Smooth muscle cell of the brain vasculature (primary cell): ENCODE data around the gene ZNF502.
"Not testable (repeated sequence)": the region's sequence is repeated elsewhere in the genome, so short reads cannot be mapped to it uniquely, and the experiment has no call there.

Experiments
- DNase-seq: peaks from one replicate; pipeline ENCODE4 v3.0.0-alpha.2; 2012; ENCODE audit warnings: low read depth, low spot score

The ZNF502 gene

GRCh38 chr3:44712455-44713075 lies at the start of gene ZNF502:
Gene ZNF502 (plus strand): TSS chr3:44712660. CDS start chr3:44720262, 7,602 bp downstream.
- peak; percentile 70 for DNase-seq

GRCh38 chr3:44665173-44665572 lies 47.3 kb upstream of the ZNF502 start:
- DNase-seq = no peak

- no peak for DNase-seq
These were observed 46.1 kb upstream of the ZNF502 start for GRCh38 chr3:44666346-44666745.

GRCh38 chr3:44669760-44670159 lies 42.7 kb upstream of the ZNF502 start:
- no peak for DNase-seq

- DNase-seq = not testable (repeated sequence)
These were observed 39.0 kb upstream of the ZNF502 start for GRCh38 chr3:44673466-44673865.

GRCh38 chr3:44674211-44674610 lies 38.2 kb upstream of the ZNF502 start:
- no peak for DNase-seq

- DNase-seq = no peak
These were observed 33.9 kb upstream of the ZNF502 start for GRCh38 chr3:44678480-44679116.

- DNase-seq = no peak
These were observed 31.5 kb upstream of the ZNF502 start for GRCh38 chr3:44680921-44681455.

- DNase-seq = no peak
These were observed 30.1 kb upstream of the ZNF502 start for GRCh38 chr3:44682182-44682896.

- DNase-seq = peak; percentile 35
These were observed 27.2 kb upstream of the ZNF502 start for GRCh38 chr3:44685128-44685800.

- DNase-seq = no peak
These were observed 24.6 kb upstream of the ZNF502 start for GRCh38 chr3:44687898-44688297.

GRCh38 chr3:44721231-44722102 lies 9.0 kb downstream of the ZNF502 start:
- DNase-seq = no peak

- DNase-seq = no peak
These were observed 9.6 kb downstream of the ZNF502 start for GRCh38 chr3:44722103-44722401.

- DNase-seq = peak; percentile 72
These were observed 17.0 kb downstream of the ZNF502 start, which contains the start of gene ZNF501 for GRCh38 chr3:44729384-44729910. Gene ZNF501 (plus strand): TSS chr3:44729635. CDS start chr3:44734422, 4,787 bp downstream.

GRCh38 chr3:44734646-44735168 lies 22.2 kb downstream of the ZNF502 start:
- no peak for DNase-seq

- no peak for DNase-seq
These were observed 48.6 kb downstream of the ZNF502 start for GRCh38 chr3:44761101-44761423.

- peak; percentile 94 for DNase-seq
These were observed 49.1 kb downstream of the ZNF502 start, which contains the start of the genes KIAA1143 and KIF15 for GRCh38 chr3:44761424-44762169. Gene KIAA1143 (minus strand): TSS chr3:44761619. CDS start chr3:44761602, 17 bp downstream. Gene KIF15 (plus strand): TSS chr3:44761794. CDS start chr3:44761866, 72 bp downstream.

GRCh38 chr3:44762170-44762677 lies 49.8 kb downstream of the ZNF502 start:
- DNase-seq = no peak

- no peak for DNase-seq
These were observed 50.2 kb downstream of the ZNF502 start for GRCh38 chr3:44762690-44763089.

GRCh38 chr3:44764248-44764647 lies 51.8 kb downstream of the ZNF502 start:
- no peak for DNase-seq
